Esophagus (tissue), 2 donors: ENCODE results near the gene ADAMTS17. TPM values are rescaled to one million over a fixed set of nuclear protein-coding genes. Genes with fewer than 3 reads are reported as not detected.

Source experiments
- H3K27ac ChIP-seq, 2 donors: one replicate each; pipeline ENCODE4 v1.5.1; 2013; ENCODE audit warnings: low read depth in 2 of 2, mild to moderate bottlenecking in 2 of 2, inconsistent platforms in 1 of 2, low read length in 1 of 2, moderate library complexity in 1 of 2
- H3K27me3 ChIP-seq, 2 donors: one replicate each; pipeline ENCODE4 v1.6.1; 2013; ENCODE audit warnings: low read length in 2 of 2, control low read depth in 1 of 2, mild to moderate bottlenecking in 1 of 2; ENCODE audit not compliant: insufficient read depth in 2 of 2, control insufficient read depth in 1 of 2
- H3K36me3 ChIP-seq, 2 donors: one replicate each; pipeline ENCODE4 v1.6.1; 2013; ENCODE audit warnings: low read length in 1 of 2; ENCODE audit not compliant: control insufficient read depth in 2 of 2, insufficient read depth in 2 of 2
- H3K4me1 ChIP-seq, 2 donors: one replicate each; pipeline ENCODE4 v1.6.1; 2013; ENCODE audit warnings: low read length in 1 of 2; ENCODE audit not compliant: control insufficient read depth in 2 of 2, insufficient read depth in 2 of 2
- H3K4me3 ChIP-seq, 2 donors: one replicate each; pipeline ENCODE4 v1.5.1; 2013; ENCODE audit warnings: low read length in 2 of 2, mild to moderate bottlenecking in 2 of 2, low read depth in 1 of 2, moderate library complexity in 1 of 2
- H3K9me3 ChIP-seq, 2 donors: one replicate each; pipeline ENCODE4 v1.6.1; 2013; ENCODE audit warnings: mild to moderate bottlenecking in 2 of 2, low read depth in 1 of 2, low read length in 1 of 2, moderate library complexity in 1 of 2; ENCODE audit not compliant: control insufficient read depth in 2 of 2, insufficient read depth in 1 of 2
- WGBS, 2 donors: extraction: QIAGEN DNeasy Blood & Tissue Kit; methylation state at CpG; one replicate each; pipeline ENCODE4 v1.1.7; 2013; 5-methylcytosine and 5-hydroxymethylcytosine counted together
- polyA plus RNA-seq, 2 donors: library from polyadenylated mRNA; stranded (reverse); fragments of 200-250 nt; gene quantifications; one replicate each; pipeline ENCODE4 v1.2.3, GENCODE V29; 2013
- donor health status: healthy with polysubstance abuse.
- donor health status: Bipolar disorder and iron deficiency.

ADAMTS17 gene
- polyA plus RNA-seq, 2 donors, result 2.1 to 6.9 TPM

DNA sequence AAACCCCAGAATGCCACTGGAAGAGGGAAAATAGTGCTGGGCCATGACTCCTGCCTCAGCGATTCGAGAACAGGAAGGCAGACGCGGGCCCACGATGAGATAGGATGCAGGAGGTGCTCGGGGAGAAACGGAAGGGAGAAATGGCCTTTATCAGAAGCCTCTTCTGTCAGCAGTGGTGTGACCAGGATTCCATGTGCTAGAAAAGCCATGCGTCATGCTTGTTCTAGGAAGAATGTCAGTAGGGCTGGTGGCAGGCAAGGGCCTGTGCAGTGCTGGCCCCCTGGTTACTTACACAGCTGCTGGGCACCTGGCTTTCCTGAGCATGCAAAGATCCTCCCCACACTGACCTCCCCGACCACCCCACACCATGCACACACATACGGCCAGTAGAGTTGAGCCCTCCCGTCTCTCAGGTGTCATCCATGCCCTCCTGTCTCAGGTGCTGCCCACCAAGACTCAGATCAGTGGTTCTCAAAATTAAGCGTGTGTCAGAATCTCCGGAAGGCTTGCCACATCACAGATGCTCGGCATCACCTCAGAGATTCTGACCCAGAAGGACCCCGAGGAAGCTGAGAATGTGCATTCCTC lies 106.7 kb downstream of the ADAMTS17 start:
- H3K27me3 ChIP-seq, result no peaks in the 10 kb centered on the region
- H3K27ac ChIP-seq, result no peak overlapping the region
- WGBS, 2 donors, result 84 to 85% methylated on average over 15 of the region's 15 CpGs
- peaks cover 0 to 5% of the 10 kb centered on the region in 2 donors for H3K4me1 ChIP-seq
- no peaks in the 10 kb centered on the region for H3K36me3 ChIP-seq
- no peak overlapping the region for H3K4me3 ChIP-seq
- H3K9me3 ChIP-seq, result no peaks in the 10 kb centered on the region

DNA sequence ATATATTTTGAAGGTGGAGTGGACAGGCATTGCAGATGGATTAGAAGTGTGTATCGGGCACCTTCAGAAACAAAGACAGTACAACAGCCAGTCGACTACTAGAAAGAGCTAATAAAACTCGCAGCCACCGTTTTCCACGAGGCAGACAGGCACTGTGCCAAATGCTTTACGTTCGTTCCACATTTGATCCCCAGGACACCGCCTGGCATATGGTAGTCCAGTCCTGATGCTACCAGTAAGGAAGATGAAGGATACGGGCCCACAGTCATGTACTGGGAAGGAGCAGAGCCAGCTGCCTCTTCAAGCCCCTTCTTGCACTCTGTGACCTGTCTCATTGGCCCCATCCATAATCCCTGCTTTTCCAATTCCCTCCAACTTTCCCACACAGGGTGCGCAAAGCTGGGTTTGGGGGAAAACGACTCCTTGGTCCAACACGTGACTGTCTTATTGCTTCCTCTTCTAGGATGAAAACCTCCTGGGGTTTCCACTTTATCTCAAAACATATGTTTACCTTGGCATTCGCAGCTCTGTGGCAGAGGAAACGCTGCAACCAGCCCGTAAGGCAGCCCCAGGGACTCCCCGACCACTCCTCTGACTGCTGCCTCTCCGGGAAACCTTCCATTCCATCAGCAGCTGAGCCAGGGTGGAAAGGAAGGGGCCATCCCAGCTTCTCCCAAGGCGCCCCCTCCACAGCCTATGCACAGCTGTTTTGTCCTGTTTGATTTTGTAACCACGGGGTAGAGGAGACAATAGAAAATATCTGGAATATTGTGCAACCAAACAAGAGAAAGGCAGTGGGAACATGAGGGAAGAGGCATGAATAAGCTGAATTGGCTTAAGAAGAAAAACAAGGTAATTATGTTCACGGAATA lies 107.4 kb downstream of the ADAMTS17 start:
- Histone ChIP-seq H3K27ac (no peak overlapping the region), H3K4me3 (no peak overlapping the region)
- WGBS, 2 donors, result 51 to 61% methylated on average over 20 of the region's 20 CpGs

GRCh38 chr15:100230784-100231183 lies 111.0 kb downstream of the ADAMTS17 start:
- Histone ChIP-seq H3K36me3 (no peaks in the 10 kb centered on the region), H3K4me3 (no peak overlapping the region), H3K9me3 (no peaks in the 10 kb centered on the region), H3K4me1 (peaks cover 2 to 12% of the 10 kb centered on the region in 2 donors), H3K27me3 (no peaks in the 10 kb centered on the region), H3K27ac (no peak overlapping the region)
- 50 to 53% methylated on average over 4 of the region's 4 CpGs for WGBS, 2 donors

More for the DNA sequence above, 107.4 kb downstream of the ADAMTS17 start:
- Histone ChIP-seq H3K4me1 (peaks cover 2 to 10% of the 10 kb centered on the region in 2 donors), H3K9me3 (no peaks in the 10 kb centered on the region), H3K36me3 (no peaks in the 10 kb centered on the region), H3K27me3 (no peaks in the 10 kb centered on the region)

DNA sequence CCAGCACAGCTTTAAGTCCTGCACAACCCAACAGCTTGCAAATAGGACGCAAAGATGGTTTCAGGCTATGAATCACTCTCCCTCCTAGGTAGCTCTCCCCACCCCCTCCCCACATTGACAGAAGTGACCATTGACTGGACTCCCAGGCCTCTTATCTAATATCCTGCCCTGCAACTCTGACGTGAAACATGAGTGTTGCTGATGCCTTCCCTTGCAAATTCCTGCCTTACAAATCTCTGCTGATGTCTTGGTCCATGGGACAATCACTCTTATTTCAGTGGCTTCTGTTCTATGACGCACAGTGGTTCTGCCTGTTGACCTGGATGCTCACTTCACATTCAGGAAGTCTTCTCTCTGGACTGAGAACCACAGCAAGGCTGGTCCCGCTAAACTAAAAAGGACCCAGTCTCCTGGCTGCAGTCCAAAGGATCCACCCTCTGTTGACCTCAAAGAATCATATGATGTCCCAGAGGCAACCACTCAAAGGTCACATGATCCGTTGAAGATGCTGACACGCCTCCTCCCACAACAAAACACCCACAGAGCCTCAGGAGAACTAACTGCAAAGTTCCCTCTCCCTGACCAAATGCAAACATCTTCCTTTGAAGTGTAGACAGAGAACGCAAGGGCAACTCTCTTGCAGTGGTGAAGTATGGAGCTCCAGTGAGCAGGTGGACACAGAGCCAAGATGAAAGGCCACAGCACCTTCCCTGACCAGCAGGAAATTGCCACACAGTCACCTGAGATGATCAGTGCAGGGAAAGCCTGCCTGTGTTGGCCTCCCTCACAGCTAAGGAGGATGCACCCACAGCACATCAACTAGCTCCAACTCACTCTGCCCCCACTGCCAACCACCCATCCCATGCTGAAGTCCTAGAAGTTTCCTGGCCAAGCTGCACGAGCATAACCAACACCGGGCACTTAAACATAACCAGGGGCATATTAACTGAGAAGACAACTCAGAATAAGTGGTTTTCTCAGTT lies 112.3 kb downstream of the ADAMTS17 start:
- H3K9me3 ChIP-seq, result no peaks in the 10 kb centered on the region
- H3K4me3 ChIP-seq, result no peak overlapping the region
- H3K27ac ChIP-seq, result no peak overlapping the region
- H3K4me1 ChIP-seq, result peaks cover 2 to 9% of the 10 kb centered on the region in 2 donors
- no peaks in the 10 kb centered on the region for H3K27me3 ChIP-seq
- no peaks in the 10 kb centered on the region for H3K36me3 ChIP-seq
- 73 to 81% methylated on average over 9 of the region's 9 CpGs for WGBS, 2 donors

DNA sequence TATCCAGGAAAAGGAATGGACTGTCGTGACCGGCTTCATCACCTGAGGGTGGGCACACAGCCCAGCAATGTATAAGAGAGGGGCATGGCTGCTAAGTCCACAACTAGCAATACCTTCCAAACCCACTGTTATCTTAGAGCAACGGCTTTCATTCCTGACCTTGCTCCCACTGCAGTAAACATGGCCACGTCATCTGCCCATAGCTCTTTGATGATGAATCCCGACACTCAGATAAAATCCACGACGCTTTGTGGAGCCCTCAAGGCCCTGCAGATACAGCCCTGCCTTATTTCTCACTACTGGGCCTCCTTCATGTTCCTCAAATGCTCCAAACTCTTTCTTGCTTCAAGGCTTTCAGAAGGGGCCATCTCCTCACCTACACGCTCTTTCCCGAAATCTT lies 114.0 kb downstream of the ADAMTS17 start:
- no peaks in the 10 kb centered on the region for H3K27me3 ChIP-seq
- no peaks in the 10 kb centered on the region for H3K36me3 ChIP-seq
- H3K4me1 ChIP-seq, result peaks cover 2 to 9% of the 10 kb centered on the region in 2 donors
- WGBS, 2 donors, result 93 to 95% methylated on average over 9 of the region's 9 CpGs
- no peak overlapping the region for H3K4me3 ChIP-seq
- no peak overlapping the region for H3K27ac ChIP-seq
- no peaks in the 10 kb centered on the region for H3K9me3 ChIP-seq

- H3K27ac ChIP-seq, result no peak overlapping the region
- peaks cover 2 to 7% of the 10 kb centered on the region in 2 donors for H3K4me1 ChIP-seq
- WGBS, 2 donors, result 88 to 91% methylated on average over 5 of the region's 5 CpGs
- no peak overlapping the region for H3K4me3 ChIP-seq
- no peaks in the 10 kb centered on the region for H3K27me3 ChIP-seq
- no peaks in the 10 kb centered on the region for H3K36me3 ChIP-seq
- no peaks in the 10 kb centered on the region for H3K9me3 ChIP-seq
Observed at GRCh38 chr15:100226107-100226506, 115.7 kb downstream of the ADAMTS17 start.

DNA sequence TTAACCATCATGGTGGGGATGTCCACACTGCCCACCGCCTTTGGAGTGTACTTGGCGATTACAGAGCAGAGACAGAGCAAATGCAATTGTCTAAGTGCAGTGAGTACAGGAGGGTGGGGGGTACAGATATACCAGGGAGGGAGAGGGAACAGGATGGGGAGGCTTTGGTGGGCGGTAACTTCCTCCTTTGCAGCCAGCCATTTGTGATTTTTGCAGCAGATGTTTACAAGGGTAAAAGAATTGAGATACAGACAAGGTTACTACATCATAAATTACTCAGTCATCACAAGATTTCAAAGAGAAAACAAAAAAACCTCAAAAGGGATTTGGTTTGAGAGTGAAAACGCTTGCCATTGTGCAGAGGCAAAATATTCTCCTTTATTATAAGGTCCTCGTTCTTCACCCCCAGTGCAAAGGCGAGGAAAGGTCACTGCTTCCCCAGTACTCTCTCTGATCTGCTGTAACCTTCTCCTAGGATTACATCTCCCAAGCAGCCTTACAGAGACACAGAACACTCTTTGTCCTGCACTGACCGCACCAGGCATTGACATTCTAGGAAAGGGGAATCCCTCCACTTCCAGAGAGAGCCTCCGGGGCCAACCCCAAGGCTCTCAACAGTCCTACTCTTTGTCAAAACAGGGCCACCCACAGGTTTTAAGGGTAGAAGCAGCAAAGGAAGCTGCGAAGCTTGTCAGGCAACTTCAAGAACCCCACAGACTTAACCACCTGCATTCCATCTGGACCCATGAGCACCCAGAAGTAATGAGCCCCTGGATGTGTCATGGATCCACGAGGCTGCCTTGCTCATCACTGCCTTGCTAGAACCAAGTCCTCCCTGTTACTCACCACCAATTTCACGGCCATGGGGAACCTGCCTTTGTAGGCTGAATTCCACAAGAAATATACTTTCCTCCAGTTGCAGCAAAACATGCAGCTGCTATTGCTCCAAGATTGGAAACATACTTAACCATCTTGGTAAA lies 117.3 kb downstream of the ADAMTS17 start:
- Histone ChIP-seq H3K27me3 (no peaks in the 10 kb centered on the region), H3K4me1 (peaks cover 0 to 3% of the 10 kb centered on the region in 2 donors), H3K4me3 (no peak overlapping the region), H3K27ac (peak overlapping the region; percentile 11 to 26), H3K9me3 (no peaks in the 10 kb centered on the region), H3K36me3 (no peaks in the 10 kb centered on the region)
- WGBS, 2 donors, result 67 to 71% methylated on average over 11 of the region's 11 CpGs

DNA sequence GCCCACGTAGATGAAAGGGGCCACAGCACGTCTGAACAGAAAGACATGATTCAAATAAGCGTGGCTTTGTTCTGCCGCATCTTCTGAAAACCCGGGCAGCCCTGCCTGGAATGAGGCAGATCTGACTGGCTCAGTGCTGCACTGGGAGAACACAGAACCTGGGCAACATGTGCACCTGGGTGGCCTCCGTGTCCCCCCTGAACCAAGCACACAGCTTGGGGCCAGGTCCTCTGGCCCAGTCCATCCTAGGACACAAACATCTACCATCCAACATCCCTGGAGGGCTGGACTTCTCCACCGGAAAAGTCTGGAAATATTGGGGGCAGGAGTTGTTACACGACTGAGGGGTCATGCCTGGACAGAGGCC lies 119.4 kb downstream of the ADAMTS17 start:
- Histone ChIP-seq H3K27ac (peak overlapping the region; percentile 40 to 70), H3K4me1 (no peaks in the 10 kb centered on the region), H3K4me3 (no peak overlapping the region), H3K27me3 (no peaks in the 10 kb centered on the region), H3K36me3 (no peaks in the 10 kb centered on the region), H3K9me3 (no peaks in the 10 kb centered on the region)
- WGBS, 2 donors, result 53 to 73% methylated on average over 8 of the region's 8 CpGs
